A549 (cell line): Measurements from ENCODE around the gene FOXRED2. TPM values are rescaled to one million over a fixed set of nuclear protein-coding genes. Genes with fewer than 3 reads are reported as not detected.

Experiments
- ATAC-seq, 2 experiments: fragments of 200-7000 bp in 1 of 2; fragments of >200 bp in 1 of 2; cut with Nextera tagmentation in 1 of 2; cut with Tn5 transposase in 1 of 2; 3 replicates each; pipeline versions ENCODE4 v1.8.0 to v1.9.1; 2018 to 2020; ENCODE audit warnings: mild to moderate bottlenecking in 1 of 2, moderate library complexity in 1 of 2
- CTCF ChIA-PET: fragments of 300-600 bp; sonication (Branson Sonifier 250); formaldehyde crosslinking; extraction: SDS; loops from one replicate; lab custom pipeline; 2021; ENCODE audit warnings: antibody characterized with exemption, inconsistent platforms; lab: Yijun Ruan, JAX
- POLR2A ChIA-PET: fragments of 350-600 bp; formaldehyde crosslinking; extraction: SDS; loops from one replicate; lab custom pipeline; 2021; ENCODE audit warnings: antibody characterized with exemption, inconsistent platforms; lab: Yijun Ruan, JAX
- DNase-seq, 2 experiments: peaks; one replicate each; pipeline versions ENCODE4 v3.0.0 to v3.0.0-alpha.2; 2011 to 2016; ENCODE audit warnings: low read depth in 1 of 2, low spot score in 1 of 2
- FAIRE-seq: peaks from 2 replicates; lab custom pipeline; 2011; peaks lifted over from hg19 to GRCh38; lab: Jason Lieb, UNC
- H3K27ac ChIP-seq, 2 experiments: fragments of >200 bp; sonication (Bioruptor Twin); formaldehyde crosslinking; 3 replicates each; pipeline ENCODE4 v1.5.1; 2016 to 2017
- H3K4me1 ChIP-seq: fragments of >200 bp; sonication (Bioruptor Twin); formaldehyde crosslinking; 3 replicates; pipeline ENCODE4 v1.6.1; 2016
- H3K4me2 ChIP-seq: fragments of >200 bp; sonication (Bioruptor Twin); formaldehyde crosslinking; 3 replicates; pipeline ENCODE4 v1.6.1; 2016
- H3K4me3 ChIP-seq: fragments of >200 bp; sonication (Bioruptor Twin); formaldehyde crosslinking; 3 replicates; pipeline ENCODE4 v1.5.1; 2016
- H3K9me3 ChIP-seq: fragments of >200 bp; sonication (Bioruptor Twin); formaldehyde crosslinking; 3 replicates; pipeline ENCODE4 v1.6.1; 2016
- ATOH8 ChIP-seq: fragments of 250-450 bp; sonication (Bioruptor Pico); IDR thresholded peaks from 2 replicates; pipeline ENCODE4 v1.5.0; 2020; ENCODE audit warnings: low read depth, mild to moderate bottlenecking, moderate library complexity
- CBX2 ChIP-seq: fragments of 200-600 bp; sonication (generic); IDR thresholded peaks from 2 replicates; pipeline ENCODE4 v1.6.1; 2016; ENCODE audit warnings: low read depth, mild to moderate bottlenecking, borderline replicate concordance
- CEBPB ChIP-seq, 2 experiments: fragments of >200 bp in 1 of 2; sonication (Bioruptor Twin) in 1 of 2; formaldehyde crosslinking in 1 of 2; IDR thresholded peaks; 2 replicates each; pipeline ENCODE4 v1.6.1; 2012 to 2016
- CHD2 ChIP-seq: fragments of 150-350 bp; IDR thresholded peaks from 2 replicates; pipeline ENCODE4 v1.6.1; 2014; ENCODE audit warnings: low read length; ENCODE audit not compliant: partially characterized antibody
- ELK1 ChIP-seq: fragments of 150-350 bp; IDR thresholded peaks from 2 replicates; pipeline ENCODE4 v1.6.1; 2014; ENCODE audit warnings: low read depth, mild to moderate bottlenecking, low read length
- ESRRA ChIP-seq: fragments of 150-350 bp; IDR thresholded peaks from 2 replicates; pipeline ENCODE4 v1.6.1; 2014; ENCODE audit warnings: mild to moderate bottlenecking, low read length, borderline replicate concordance
- GATA3 ChIP-seq: IDR thresholded peaks from 2 replicates; pipeline ENCODE4 v1.6.1; 2012; ENCODE audit warnings: borderline replicate concordance
- HEYL ChIP-seq: fragments of 250-450 bp; sonication (Bioruptor Pico); IDR thresholded peaks from 2 replicates; pipeline ENCODE4 v1.8.0; 2021; ENCODE audit warnings: mild to moderate bottlenecking, moderate library complexity
- HOXB13 ChIP-seq: fragments of 250-450 bp; sonication (Bioruptor Pico); IDR thresholded peaks from 2 replicates; pipeline ENCODE4 v1.5.0; 2020; ENCODE audit warnings: low read depth, mild to moderate bottlenecking, moderate library complexity
- JUN ChIP-seq, 2 experiments: fragments of >200 bp; sonication (Bioruptor Twin); formaldehyde crosslinking; IDR thresholded peaks; 2 replicates in 1 of 2; 3 replicates in 1 of 2; pipeline ENCODE4 v1.6.1; 2016 to 2017
- KDM5A ChIP-seq: fragments of 200-600 bp; sonication (generic); IDR thresholded peaks from 2 replicates; pipeline ENCODE4 v1.6.1; 2016; ENCODE audit warnings: antibody characterized with exemption, mild to moderate bottlenecking
- MAZ ChIP-seq: fragments of 150-350 bp; IDR thresholded peaks from 2 replicates; pipeline ENCODE4 v1.6.1; 2014; ENCODE audit warnings: antibody characterized with exemption, low read depth, low read length, borderline replicate concordance
- MYC ChIP-seq: IDR thresholded peaks from 2 replicates; pipeline ENCODE4 v1.6.1; 2012; ENCODE audit warnings: mild to moderate bottlenecking, inconsistent platforms, low read length, improper control_type of control experiment, borderline replicate concordance
- POLR2A ChIP-seq: IDR thresholded peaks from 2 replicates; pipeline ENCODE4 v1.6.1; 2012; ENCODE audit warnings: mild to moderate bottlenecking, low read length
- RARB ChIP-seq: fragments of 250-450 bp; sonication (Bioruptor Pico); IDR thresholded peaks from 2 replicates; pipeline ENCODE4 v1.8.0; 2021; ENCODE audit warnings: mild to moderate bottlenecking, moderate library complexity
- RCOR1 ChIP-seq: fragments of 150-350 bp; IDR thresholded peaks from 2 replicates; pipeline ENCODE4 v1.6.1; 2014; ENCODE audit warnings: antibody characterized with exemption, low read length, low read depth
- RFX5 ChIP-seq: fragments of 450-650 bp; IDR thresholded peaks from 2 replicates; pipeline ENCODE4 v1.7.1; 2014; ENCODE audit warnings: antibody characterized with exemption, mild to moderate bottlenecking, moderate library complexity
- SMC3 ChIP-seq: fragments of >200 bp; sonication (Bioruptor Twin); formaldehyde crosslinking; IDR thresholded peaks from 3 replicates; pipeline ENCODE4 v1.6.1; 2018; ENCODE audit warnings: inconsistent platforms
- SREBF2 ChIP-seq: fragments of 450-650 bp; IDR thresholded peaks from 2 replicates; pipeline ENCODE4 v1.6.1; 2014; ENCODE audit warnings: mild to moderate bottlenecking, moderate library complexity
- TFCP2L1 ChIP-seq: fragments of 250-450 bp; sonication (Bioruptor Pico); IDR thresholded peaks from 2 replicates; pipeline ENCODE4 v1.5.0; 2021; ENCODE audit warnings: mild to moderate bottlenecking
- TP53 ChIP-seq: fragments of 250-450 bp; sonication (Bioruptor Pico); IDR thresholded peaks from 2 replicates; pipeline ENCODE4 v1.5.0; 2021; ENCODE audit warnings: mild to moderate bottlenecking, moderate library complexity
- ZFP36 ChIP-seq: fragments of 450-650 bp; IDR thresholded peaks from 2 replicates; pipeline ENCODE4 v1.6.1; 2014; ENCODE audit warnings: borderline replicate concordance; ENCODE audit not compliant: partially characterized antibody
- WGBS: methylation state at CpG from one replicate; pipeline ENCODE4 v1.1.6; 2017; ENCODE audit errors: missing lambda C conversion rate; 5-methylcytosine and 5-hydroxymethylcytosine counted together
- polyA plus RNA-seq, 4 experiments: library from polyadenylated mRNA; depleted of rRNA in 3 of 4; stranded (reverse); fragments of >200 nt; fragmentation: RNase III in 1 of 4; extraction: RNeasy Plus Mini Kit Qiagen cat#74134 plus additional on column Dnase treatment in 1 of 4; gene quantifications; 2 replicates in 3 of 4; 3 replicates in 1 of 4; pipeline ENCODE4 v1.2.3, GENCODE V29; 2011 to 2017
- TF ChIP-seq, protein P1 (sequence below): fragments of >200 bp; sonication (Bioruptor Twin); formaldehyde crosslinking; IDR thresholded peaks from 3 replicates; pipeline ENCODE4 v1.5.1; 2016

FOXRED2 gene
- polyA plus RNA-seq, 2 of the 4 experiments (the other 2 are of a cell fraction): 5.7 to 12.3 TPM

GRCh38 chr22:36461665-36462649, 44.9 kb downstream of the FOXRED2 start (continued):
- TF ChIP-seq ESRRA: no peak
- TF ChIP-seq KDM5A: no peak
- TF ChIP-seq ELK1: no peak
- 0 out of 2 replicates have a peak, but pooled peaks have one; percentile 58 for TF ChIP-seq TP53 (CRISPR knock-in tag)
- TF ChIP-seq, all 56 proteins: peak for 9

GRCh38 chr22:36460202-36460601, 46.6 kb downstream of the FOXRED2 start:
- Histone ChIP-seq H3K4me3 (no peak overlapping the region), H3K4me2 (no peak overlapping the region), H3K4me1 (peaks cover 58% of the 10 kb centered on the region), H3K9me3 (no peaks in the 10 kb centered on the region), H3K27ac (peak overlapping the region; percentile 49 to 98)
- no peak for FAIRE-seq
- ChIA-PET CTCF (no interaction called here), POLR2A (no interaction called here)
- no peak for DNase-seq
- no peak for ATAC-seq
- 68% methylated on average over 8 of the region's 8 CpGs for WGBS
- TF ChIP-seq MYC (no peak), TFCP2L1 (CRISPR knock-in tag) (no peak), JUN (IDR thresholded peaks at IDR 0.05) (no peak), SREBF2 (no peak), CBX2 (no peak), GATA3 (no peak), CEBPB (IDR thresholded peaks at IDR 0.05) (no peak), ZFP36 (no peak), RARB (CRISPR knock-in tag) (no peak), MAZ (no peak), TP53 (CRISPR knock-in tag) (no peak), HOXB13 (CRISPR knock-in tag) (no peak), CHD2 (no peak), ATOH8 (no peak), RCOR1 (no peak)

GRCh38 chr22:36457688-36458450, 49.0 kb downstream of the FOXRED2 start:
- no peak for DNase-seq
- no peak for FAIRE-seq
- Histone ChIP-seq H3K4me1 (peaks cover 50% of the 10 kb centered on the region), H3K4me3 (no peak overlapping the region), H3K27ac (peak overlapping the region; percentile 46 to 98; a peak in 5 of 6 replicates), H3K9me3 (no peaks in the 10 kb centered on the region), H3K4me2 (no peak overlapping the region)
- TF ChIP-seq CHD2 (no peak), RFX5 (no peak), HEYL (CRISPR knock-in tag) (no peak), RCOR1 (no peak), POLR2A (no peak), SMC3 (no peak), CBX2 (no peak)
- TF ChIP-seq, protein P1, sequence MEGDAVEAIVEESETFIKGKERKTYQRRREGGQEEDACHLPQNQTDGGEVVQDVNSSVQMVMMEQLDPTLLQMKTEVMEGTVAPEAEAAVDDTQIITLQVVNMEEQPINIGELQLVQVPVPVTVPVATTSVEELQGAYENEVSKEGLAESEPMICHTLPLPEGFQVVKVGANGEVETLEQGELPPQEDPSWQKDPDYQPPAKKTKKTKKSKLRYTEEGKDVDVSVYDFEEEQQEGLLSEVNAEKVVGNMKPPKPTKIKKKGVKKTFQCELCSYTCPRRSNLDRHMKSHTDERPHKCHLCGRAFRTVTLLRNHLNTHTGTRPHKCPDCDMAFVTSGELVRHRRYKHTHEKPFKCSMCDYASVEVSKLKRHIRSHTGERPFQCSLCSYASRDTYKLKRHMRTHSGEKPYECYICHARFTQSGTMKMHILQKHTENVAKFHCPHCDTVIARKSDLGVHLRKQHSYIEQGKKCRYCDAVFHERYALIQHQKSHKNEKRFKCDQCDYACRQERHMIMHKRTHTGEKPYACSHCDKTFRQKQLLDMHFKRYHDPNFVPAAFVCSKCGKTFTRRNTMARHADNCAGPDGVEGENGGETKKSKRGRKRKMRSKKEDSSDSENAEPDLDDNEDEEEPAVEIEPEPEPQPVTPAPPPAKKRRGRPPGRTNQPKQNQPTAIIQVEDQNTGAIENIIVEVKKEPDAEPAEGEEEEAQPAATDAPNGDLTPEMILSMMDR: no peak
- CTCF ChIA-PET: interaction anchor here (0.5 to 2.4 kb wide), 7 partner anchors 10 to 156 kb away, joined by 3 to 14 read pairs (median 3); no protein-coding TSS in a partner anchor
- WGBS: 91% methylated on average over 10 of the region's 14 CpGs
- POLR2A ChIA-PET: no interaction called here
- ATAC-seq: no peak
